AG08396 (cell line): ENCODE results near the gene BAZ2B.
"Not testable (repeated sequence)": the region's sequence is repeated elsewhere in the genome, so short reads cannot be mapped to it uniquely, and the experiment has no call there.

Experiments
- DNase-seq: peaks from one replicate; pipeline ENCODE4 v3.0.0; 2012; ENCODE audit warnings: low spot score, mixed read lengths

BAZ2B gene

DNA sequence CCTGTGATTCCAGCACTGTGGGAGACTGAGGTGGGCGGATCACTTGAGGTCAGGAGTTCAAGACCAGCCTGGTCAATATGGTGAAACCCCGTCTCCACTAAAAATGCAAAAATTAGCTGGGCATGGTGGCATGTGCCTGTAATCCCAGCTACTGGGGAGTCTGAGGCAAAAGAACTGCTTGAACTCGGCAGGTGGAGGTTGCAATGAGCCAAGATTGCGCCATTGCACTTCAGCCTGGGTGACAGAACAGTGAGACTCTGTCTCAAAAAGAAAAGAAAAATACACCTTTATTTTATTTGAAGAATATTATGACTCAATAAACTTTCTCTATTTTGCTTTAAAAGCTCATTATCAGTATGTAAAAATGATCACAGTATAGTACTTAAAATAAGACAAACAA lies 81.1 kb downstream of the BAZ2B start:
- DNase-seq: not testable (repeated sequence)

DNA sequence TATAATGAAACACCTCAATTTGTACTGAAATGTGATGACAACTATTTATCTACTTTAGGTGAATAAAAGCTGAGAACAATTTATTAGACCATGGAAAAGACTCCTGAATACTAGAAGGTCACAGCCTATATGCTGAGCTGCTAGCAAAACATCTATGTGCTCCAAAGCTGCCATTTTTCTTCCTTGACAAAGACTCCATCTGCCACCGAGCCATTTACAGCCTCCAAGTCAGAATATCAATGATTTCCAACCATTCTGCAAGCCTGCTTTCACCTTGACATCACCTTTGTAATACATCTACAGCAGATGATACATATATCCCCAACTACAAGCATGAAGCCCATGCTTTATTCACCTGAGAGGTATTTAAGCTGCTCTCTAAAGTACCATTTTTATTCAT lies 84.9 kb downstream of the BAZ2B start:
- no peak for DNase-seq

DNA sequence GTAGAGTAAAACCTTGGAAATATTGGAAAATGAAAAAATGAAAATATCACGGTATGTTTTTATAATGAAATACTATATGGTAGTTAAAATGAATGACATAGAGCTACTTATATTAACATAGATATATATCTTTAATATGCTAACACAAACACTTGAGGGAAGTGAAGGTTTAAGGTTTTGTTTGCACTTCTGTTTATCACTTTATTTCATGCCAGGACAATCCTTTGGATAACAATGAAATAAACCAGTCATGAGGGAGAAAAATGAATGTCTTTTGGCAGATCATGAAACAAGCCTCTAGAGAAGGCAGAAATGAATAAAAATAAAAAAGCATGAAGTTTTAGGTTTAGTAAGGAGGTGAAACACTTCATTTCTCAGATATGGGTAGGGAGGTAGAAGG lies 89.9 kb downstream of the BAZ2B start:
- no peak for DNase-seq

DNA sequence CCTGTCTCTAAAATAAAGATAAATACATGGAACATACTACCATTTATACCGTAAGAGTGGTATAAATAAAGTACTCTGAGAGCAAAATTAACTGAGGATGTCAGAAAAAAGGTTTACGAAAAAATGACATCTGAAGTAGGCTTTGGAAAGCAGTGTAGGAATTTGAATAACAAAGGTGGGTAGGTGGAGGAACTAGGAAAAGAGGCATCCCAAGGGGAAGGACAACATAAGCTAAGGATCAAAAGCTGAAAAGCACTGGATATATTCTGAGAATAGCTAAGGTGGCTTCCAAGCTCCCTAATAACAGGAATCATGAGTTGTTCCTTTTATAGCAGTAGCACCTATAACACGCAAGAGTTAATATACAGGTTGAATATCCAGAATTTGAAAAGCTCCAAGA lies 91.3 kb downstream of the BAZ2B start:
- DNase-seq: no peak

DNA sequence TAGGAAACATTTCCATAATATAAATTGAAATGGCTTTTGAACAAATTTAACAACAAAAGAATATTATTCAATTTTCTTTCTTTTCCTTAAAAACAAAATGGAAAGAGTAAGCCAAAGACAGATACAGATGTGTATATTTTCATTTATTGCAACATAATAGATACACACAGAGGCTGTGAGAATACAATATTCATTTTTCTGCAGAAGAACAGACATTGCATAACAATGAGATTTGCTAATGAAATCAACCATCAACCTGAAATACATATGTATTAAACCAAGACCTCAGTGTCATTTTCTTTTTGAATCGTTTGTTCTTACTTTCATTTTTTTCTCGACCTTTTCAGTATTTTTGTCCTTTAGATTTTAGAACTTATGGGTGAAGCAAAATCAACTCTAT lies 95.1 kb downstream of the BAZ2B start:
- no peak for DNase-seq

DNA sequence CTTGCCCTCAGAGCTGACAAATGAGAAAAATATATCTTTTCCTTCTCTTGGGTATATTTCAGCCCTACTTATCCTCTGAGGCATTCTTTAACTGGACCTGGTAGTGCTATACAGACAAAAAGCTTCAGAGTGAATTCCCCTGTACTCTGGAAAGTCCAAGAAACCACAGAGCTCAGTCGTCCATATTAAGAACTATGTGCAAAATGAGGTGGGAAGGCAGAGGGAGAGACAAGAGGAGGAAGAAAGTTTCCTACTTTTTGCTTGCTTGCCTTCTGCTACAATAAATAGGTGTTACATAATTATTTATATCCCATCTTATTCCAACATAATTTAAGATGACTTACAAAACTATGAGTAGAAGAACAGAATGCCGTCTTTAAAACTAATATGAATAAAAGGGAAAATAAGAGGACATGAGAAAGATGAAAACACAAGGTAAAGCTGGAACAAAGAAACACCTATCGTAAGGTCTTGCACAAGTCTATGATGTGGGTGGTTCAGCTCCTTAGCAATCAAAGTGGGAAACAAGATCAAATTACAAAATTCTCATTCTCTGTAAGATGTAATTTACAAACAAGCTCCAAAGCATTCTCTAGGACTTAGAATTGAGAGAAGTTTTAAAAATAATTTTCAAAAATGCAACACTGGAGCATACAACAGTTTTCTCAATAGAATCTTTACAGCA lies 97.9 kb downstream of the BAZ2B start:
- DNase-seq: no peak

DNA sequence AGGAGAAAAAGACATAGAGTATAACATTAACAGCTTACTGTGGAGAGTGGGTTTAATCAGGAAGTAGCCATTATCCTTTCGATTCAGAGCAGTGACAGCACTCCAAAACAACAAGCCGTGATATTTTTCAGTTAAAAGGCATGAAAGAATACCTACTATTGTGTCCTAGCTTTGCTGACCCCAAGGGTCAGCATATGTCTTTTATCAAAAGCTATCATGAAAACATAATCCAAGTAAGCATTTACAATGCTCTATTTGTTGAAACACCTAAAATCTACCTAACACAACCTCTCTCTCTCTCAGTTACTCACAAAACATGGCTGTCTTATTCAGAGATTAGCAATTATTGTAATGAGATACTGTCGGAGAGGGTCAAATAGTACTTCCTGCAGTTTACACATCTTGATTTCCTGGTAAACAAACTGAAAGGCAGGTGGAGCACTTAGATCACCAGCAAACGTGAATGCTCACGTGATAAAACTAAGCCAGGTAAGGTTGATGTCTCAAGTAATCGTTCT lies 100.0 kb downstream of the BAZ2B start:
- peak; percentile 8 for DNase-seq

DNA sequence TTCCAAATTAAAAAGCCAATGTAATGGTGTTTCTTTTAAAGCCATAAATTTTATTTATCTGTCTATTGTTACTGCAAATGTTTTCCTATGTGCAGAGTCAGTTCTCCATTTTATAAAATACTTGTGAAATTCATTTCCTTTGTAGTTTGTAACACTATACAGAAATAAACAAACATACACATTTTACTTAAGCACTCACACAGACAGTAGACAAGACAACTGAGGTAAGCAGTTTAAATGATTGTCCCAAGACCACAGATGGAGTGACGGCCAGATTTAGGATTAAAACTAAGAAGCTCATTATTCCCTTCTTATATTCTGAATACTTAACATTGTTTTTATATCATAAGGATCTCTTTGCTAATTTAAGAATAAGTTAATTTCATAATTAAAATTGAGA lies 100.9 kb downstream of the BAZ2B start:
- no peak for DNase-seq

DNA sequence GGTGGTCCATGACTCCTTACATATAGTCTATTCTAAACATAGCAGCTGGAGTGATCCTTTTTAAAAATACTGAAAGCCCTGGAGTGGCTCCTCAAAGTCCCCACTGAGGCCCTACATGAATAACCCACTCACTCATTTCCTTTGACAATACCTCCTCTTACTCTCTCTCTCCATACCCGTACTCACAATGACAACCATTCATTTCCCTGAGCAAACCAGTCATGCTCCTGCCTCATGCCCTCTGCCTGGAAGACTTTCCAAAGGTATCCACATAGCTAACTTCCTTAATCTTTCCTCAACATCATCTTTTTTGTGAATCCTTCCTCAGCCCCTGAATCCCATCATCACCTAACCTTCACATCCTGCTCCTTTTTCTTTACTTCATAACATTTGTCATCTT lies 102.6 kb downstream of the BAZ2B start:
- no peak for DNase-seq

DNA sequence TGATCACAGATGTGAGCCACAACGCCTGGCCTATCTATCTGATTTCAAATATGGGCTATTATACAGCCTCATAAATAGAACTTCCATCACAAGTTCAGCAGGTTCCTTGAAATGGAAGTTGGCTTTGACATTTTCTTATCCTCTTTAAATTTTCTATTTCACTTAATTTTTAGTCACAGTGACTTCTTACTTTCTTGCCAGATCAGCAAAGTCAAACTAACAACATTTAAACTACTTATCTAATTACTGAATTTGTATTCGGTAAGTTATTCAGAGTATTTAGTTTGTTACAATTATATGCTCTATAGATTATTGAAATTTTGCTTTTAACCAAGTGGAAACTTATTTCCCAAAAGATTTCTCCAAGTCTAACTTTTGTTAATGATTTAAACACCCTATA lies 108.2 kb downstream of the BAZ2B start:
- no peak for DNase-seq

DNA sequence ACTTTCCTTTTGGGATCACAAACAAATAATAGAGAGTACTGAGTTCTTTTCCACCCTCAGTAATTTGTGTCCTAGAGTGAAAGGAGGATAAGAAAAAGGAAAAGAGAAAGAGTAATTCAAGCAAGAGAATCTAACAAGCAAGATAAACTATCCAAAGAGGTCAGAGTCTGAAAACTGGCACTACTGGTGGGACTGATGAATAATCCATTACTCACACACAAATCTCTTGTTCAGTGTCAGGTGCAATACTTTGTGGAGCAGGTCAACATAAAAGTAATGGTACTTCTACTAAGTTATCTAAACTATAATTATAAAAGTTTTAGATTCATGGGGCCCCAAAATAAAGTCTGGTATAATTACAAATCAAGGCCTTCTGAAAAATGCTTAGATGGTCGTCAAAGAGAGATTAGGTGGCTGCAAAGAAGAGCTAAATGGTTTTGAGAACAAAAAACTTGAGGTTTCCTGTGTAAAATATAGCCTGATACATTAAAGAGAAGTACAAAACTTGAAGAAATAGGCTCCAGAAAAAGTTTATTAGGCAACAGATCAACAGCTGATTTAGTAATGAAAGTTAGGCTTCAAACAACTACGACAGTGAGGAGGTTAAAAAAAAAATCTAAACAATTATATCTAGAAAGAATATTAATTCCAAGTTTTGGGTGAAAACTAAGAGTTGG lies 109.4 kb downstream of the BAZ2B start:
- peak; percentile 7 for DNase-seq

DNA sequence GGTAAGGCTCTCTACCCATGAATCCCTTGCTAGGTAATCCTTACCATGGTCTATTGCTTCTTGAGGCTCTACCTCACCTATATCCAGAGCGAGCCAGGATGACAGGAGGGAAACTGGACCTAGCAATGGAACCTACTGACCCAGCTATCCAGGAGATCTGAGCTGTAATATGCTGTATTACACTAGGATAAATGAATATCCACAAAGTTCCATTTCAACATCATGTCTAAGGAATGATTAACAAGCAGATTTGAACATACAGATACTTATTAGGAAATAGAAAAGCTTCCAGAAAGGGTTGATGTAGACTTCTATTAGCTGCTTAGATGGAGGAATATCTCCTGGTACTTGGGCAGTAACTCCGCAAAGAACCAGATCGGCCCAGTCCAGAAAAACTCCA lies 110.1 kb downstream of the BAZ2B start:
- no peak for DNase-seq

DNA sequence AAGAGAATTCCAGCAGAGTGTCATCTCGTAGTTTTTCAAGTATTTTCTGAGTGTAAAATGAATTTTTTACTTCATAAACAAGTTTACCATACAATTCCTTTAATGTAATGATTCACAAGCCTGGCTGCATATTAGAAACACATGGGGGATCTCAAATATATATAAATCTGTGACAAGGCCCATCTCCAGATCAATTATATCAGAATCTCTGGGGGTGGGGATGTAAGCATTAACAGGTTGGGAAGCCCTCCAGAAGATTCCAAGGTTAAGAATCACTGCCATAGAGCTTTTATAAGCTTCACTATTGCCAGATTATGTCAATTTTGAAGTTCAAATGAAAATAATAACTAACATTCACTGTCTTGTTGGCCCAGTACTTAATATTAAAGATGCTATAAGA lies 111.2 kb downstream of the BAZ2B start:
- no peak for DNase-seq

DNA sequence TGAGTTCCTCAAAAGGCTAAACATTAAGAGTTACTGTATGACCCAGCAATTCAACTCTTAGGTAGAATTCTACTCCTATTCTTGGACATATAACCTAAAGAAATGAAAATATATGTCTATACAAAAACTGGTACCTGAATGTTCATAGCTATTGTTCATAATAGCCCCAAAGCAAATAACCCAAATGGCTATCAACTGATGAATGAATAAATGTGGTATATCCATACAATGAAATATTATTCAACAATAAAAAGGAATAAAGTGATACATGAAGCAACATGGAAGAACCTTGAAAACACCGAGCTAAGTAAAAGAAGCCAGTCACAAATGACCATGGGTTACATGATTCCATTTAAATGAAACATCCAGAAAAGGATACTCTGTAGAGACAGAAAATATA lies 114.6 kb downstream of the BAZ2B start:
- no peak for DNase-seq

DNA sequence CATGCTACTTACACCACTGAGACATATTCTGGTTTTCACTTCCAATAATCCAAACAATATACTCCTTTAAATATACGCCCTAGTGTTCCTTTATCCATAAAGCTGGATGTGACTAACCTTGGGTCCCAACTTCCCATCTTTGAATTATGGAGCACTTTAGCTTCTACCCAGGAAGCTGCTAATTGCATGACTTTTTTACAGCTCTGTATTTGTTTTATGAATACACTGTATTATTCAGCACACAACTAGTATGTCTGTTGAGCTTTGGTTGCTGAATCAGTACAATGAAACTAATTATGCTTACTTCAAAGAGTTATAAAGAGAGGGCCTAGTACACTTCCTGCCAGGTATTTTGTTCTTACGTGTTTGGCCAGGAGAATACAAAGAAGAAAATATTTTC lies 118.5 kb downstream of the BAZ2B start:
- DNase-seq: no peak

DNA sequence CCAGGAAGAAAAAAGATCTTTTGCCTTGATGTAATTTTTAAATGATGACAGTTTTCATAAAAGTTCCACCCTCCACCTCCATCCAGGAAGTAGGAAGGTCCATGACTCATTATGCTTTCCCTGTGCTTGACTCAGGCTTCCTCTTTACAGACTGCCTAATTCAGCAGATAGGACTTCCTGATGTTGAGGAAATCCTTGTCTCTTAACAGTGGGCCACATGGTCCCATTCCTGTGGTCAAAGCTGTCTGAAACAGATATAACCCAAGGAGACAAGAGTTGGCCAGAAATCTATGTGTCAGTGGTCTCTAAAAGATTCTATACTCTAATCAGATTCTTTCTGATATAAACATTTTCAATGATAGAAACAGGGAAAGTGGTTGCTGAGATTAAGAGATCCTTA lies 119.1 kb downstream of the BAZ2B start:
- peak; percentile 70 for DNase-seq

DNA sequence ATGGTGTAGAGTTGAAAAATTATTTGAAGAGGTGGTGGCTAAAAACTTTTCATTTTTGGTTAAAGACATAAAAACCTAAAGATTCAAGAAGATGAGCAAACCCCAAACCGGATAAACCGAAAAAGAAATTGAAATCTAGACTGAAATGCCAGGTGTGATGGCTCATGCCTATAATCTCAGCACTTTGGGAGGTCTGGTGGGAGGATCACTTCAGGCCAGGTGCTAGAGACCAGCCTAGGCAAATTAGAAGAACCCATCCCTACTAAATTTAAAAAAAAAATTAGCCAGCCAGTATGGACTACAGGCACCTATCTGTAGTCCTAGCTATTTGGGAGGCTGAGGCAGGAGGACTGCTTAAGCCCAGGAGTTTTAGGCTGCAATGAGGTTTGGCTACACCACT lies 126.9 kb downstream of the BAZ2B start:
- DNase-seq: no peak

DNA sequence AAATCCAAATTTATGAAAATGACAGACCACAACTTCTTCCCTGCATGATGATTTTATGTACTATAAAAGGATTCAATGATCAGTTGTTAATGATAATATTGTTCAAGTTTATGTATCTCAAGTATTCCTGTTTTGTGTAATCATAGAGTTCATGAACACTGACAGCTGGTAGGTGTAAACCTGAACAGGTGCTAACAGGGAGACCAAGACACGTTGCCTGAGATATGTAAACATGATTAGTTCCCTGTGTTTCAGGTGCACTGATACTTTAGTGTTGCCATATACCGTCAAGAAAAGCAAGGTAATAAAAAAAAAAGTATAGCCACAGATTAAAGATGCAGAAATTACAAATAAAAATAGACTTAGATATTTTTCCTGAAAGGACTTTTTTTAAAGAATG lies 131.8 kb downstream of the BAZ2B start:
- DNase-seq: no peak

DNA sequence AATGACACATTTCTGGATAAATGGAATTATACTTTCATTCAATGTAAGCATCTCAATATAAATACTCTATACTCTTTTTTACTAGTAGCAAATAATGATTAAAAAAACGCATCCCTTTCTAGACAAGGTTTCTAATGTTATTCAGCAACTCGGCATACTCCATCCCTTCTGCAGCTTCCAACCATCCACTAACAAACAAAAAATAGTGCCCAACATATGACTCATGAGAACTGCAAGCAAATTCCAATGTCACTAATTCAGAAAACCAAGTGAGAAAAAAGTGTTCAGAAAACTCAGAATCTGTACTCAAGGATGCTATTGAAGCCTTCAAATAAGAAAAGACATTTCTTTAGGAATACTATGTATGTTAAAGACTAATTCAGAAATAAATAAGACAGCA lies 140.0 kb downstream of the BAZ2B start:
- DNase-seq: peak; percentile 5

DNA sequence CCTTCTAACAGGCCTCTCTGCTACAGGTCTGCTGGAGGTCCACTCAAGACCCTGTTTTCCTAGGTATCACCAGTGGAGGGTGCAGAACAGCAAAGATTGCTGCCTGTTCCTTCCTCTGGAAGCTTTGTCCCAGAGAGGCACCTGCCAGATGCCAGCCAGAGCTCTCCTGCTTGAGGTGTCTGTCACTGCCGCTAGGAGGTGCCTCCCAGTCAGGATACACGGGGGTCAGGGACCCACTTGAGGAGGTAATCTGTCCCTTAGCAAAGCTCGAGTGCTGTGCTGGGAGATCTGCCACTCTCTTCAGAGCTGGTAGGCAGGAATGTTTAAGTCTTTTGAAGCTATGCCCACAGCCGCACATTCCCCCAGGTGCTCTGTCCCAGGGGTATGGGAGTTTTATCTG lies 140.6 kb downstream of the BAZ2B start:
- DNase-seq: no peak

DNA sequence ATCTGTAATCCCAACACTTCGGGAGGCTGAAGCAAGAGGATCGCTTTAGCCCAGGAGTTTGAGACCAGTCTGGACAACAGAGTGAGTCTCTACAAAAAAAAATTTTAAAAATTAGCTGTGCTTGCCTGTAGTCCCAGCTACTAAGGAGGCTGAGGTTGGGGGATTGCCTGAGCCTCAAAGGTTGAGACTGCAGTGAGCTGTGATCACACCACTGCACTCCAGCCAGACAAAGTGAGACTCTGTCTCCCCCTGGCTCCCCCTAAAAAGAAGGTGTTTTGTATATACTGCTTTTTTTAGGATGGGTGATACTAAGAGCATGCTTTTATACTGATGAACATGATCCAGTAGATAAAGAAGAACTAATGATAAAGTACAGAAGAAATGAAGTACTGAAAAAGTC lies 145.0 kb downstream of the BAZ2B start:
- DNase-seq: no peak

DNA sequence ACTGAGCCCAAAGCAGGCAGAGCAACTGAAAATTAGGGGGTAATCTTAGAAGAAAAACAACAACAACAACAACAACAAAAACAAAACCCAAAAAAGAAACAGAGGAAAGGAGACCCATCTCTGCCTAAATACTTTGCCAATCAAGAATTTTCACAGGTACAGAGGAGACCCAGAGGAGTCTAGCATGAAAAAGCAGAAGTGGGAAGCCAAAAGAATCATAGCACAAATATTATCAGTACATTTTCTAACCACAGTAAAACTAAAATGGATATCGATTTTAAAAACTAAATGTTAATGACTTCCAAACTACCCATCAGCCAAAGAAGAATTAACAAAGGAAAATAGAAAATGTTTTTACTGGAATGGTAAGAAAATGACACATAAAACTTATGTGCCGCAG lies 148.1 kb downstream of the BAZ2B start:
- no peak for DNase-seq

DNA sequence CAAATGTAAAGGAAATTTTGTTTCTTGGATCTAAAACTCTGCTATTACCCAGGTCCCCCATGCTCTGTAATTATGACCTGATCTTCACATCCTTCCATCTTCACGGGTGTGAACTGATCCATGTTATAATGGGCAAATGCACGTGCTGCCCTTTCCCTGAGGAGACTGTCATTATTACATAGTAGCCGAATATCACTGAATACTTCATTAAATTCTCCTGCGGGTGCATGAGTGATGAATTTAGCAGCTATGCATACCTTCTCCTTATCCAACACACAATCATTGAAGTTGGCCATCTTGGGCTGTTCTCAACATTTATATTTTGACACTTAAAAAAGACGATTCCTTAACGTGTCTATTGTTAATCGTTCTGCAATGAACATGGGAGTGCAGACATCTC lies 153.4 kb downstream of the BAZ2B start:
- no peak for DNase-seq

DNA sequence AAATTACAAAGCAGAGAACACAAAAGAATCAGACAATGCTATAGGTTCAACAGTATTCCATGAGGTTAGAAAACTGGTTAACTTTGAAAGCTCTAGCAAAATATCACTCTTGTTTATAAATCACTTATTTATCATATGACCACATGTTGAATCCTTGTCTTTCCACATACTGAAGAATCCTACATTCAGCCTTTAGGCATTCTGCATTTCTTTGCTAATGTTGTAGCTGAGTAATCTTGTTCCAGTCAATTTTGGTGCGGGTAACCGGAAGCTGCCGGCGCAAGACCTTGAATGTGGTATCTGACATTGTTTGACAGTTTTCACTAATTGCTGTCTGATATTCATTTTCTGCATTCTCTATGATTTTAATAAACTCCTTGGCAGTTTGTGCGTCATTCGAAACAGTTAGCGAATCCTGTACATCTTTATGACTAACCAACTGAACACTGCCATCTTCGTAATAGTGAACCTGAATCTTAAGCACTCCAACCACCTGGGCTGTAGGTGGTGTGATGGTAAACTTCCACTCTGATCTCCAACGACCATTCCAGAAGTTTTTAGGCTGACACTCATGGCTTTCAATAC lies 154.1 kb downstream of the BAZ2B start:
- DNase-seq: no peak
